ACHN (cell line): ENCODE data around the gene CNTNAP2.
A peak's percentile ranks its signal among the peaks of the same experiment; 100 is the strongest.

Experiments
- DNase-seq: peaks from one replicate; pipeline ENCODE4 v3.0.0-alpha.2; 2015
- in situ Hi-C: cut with HindIII; loops from 2 replicates; pipeline ENCODE4 v1.10.0; 2017; ENCODE audit warnings: low sequenced_read_pairs, low pct_ligation_motif_present, low pct_unique_long_range_greater_than_20kb

CNTNAP2 gene

DNA sequence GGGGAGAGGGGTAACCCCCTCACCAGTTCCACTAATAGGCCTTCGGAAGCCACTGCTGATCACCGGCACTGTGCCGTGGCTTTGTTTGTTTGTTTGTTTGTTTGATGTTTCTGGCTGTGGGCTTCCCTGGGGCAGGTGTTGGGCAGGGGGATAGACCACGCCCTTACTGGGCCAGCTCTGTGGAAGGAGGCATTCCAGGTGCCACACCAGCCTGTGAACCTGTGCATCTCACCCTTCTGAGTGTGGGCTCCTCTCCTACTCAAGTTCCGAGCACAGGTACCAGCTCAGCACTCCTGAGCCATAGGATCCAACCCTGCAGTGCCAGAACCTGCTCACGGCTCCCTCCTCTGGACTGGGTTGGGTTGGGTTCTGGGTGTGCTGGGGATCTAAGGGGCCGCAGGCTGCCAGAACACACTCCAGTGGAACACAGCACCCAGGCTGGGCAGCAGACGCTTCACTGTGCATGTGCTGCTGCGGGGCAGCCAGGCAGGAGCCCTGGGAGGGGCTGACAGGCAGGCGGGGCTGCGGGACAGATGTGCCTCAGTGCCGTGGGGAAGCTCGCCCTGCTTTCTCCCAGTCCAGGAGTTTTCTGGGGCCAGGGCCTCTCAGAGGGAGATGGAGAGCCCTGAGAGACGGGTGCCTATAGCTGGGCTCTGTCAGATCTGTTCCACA is 1053.9 kb downstream of the CNTNAP2 start:
- no peak for DNase-seq
- in situ Hi-C loops, result no loop called here

DNA sequence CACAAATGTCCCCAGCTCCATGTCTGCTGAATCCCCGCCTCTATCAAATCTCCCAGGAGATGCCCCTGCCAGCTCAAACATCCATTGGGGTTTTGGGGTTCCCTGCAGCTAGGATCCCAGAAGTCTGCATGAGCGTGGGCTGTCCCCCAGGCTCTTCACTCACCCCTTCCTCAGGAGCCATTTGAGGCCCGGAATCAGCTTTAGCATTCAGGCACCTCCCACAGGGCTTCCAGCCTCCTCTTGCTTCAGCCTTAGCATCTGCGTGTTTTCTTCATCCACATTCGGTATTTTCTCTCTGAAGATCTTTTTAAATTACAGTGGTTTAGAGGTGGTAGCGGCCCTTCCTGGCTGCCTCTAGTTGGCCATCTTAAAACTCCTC is 1054.4 kb downstream of the CNTNAP2 start:
- in situ Hi-C loops, result no loop called here
- no peak for DNase-seq

DNA sequence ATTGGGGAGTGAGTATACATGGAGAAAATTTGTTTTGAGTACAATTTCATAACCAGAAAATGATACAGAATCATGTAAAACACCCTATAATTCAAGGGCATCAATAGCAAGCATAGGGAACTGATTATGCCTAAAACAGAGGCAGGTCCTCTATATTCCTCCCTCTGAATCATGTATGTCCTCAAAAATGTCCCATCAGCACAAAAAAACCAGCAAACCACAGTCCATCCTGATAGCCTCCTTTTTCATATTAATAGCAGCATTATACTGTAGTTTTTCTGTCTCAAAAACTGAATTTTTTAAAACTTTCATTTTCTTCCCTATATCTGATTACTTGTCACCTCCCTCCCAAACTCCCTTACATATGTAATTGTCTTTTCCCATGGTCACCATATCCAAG is 1057.3 kb downstream of the CNTNAP2 start:
- in situ Hi-C loops, result no loop called here
- no peak for DNase-seq

DNA sequence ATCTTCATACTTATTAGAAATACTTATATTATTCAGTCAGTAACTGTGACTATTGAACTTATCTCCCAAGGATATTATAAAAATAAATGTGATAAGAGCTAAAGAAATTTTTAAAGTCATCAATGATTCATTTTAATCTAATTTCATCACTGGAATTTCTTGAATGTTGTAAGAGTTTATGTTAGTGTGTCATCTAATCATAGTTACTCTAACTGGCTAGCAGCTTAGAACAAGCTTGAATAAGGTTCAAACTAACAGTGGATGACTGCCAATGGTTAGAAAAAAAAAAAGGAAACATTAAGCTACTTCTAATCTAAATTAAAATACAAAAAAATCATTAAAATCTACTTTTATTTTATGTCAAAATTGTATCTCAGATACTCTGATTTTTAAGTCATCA is 1066.3 kb downstream of the CNTNAP2 start:
- DNase-seq, result no peak
- in situ Hi-C loops, result no loop called here

DNA sequence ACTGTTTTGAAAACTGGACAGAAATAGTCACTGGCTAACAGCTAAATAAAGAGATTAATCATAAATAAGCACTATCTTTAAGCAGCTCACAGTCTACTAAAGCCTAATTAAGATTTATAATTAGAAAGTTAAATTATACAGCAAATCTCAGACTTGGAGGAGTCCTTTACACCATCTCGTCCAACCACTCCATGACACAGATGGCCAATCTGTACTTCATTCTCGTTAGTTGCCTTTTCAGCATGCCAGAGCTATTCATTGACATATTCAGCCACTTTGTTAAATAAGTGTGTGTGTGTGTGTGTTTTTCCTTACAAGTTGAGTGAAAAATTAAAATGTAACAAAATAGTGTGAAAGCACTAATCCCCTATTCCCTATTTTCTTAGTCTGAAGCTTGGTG is 1066.7 kb downstream of the CNTNAP2 start:
- DNase-seq, result no peak
- in situ Hi-C loops, result no loop called here

DNA sequence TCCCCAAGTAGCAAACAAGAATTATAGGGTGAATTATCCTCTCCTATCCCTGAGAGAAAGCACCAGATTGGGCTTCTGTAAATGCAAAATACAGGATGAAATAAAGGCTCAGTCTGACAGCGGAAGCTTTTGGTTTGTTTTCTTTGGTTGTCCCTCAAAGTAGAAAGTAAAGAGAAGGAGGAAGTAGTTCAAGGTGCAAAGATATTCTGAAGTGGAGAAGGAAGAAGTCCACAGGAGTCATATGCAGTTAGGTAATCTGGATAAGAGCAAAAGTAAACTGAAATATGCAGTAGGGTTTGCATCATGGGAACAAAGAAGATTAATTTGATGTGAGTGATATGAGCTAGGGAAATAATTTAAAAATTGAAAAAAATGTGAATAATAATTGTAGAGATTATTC is 1071.9 kb downstream of the CNTNAP2 start:
- DNase-seq, result no peak
- in situ Hi-C loops, result no loop called here

DNA sequence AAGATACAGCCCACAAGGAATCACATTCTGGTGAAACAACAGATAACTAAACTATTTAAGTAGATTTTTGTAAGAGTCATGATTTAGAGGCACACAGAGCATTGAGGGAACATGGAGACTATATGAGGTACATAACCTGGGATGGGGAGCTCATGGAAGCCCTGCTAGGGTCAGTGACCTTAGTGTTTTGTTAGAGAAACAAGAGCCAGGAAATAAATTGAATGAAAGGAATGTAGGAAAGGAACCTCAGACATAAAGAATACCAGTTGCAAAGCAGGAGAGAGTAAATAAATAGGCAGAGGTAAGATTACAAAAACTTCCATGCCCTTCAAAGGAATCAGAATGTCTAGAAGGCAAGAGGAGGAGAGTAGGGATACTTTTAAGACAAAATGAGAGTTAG is 1076.9 kb downstream of the CNTNAP2 start:
- in situ Hi-C loops, result no loop called here
- no peak for DNase-seq

DNA sequence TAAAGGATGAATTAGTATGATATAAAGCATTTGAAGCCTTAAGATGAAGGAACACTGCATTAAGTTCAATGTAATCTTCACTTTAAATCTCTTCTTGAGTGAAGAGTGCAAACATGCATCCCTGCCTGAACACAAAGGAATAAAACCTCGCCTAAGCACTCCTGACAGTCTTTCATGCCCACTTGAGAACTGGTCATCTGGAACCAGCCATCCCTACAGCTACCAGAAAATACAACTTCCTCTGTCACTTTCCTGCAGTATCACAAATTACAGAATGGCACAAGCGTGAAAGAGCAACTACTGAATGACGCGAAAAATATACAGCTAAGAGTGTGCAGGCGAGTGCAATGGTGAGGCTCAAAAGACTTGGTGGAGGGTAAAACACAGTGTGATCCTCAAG is 1079.9 kb downstream of the CNTNAP2 start:
- in situ Hi-C loops, result no loop called here
- DNase-seq, result no peak

DNA sequence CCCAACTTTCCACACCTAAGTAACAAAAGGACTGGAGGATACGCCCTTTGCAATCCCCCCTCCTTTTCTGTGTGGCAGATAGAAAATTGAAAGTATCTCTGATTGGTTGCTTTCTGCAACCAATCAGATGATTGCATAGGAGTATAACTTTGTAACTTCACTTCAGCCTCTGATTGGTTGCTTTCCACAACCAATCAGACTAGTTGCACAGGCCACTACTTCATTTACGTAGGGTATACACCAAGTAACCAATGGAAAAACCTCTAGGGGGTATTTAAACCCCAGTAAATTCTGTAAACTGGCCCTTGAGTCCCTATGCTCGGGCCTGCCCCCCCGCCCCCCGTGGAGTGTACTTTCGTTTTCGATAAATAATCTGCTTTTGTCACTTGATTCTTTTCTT is 1080.4 kb downstream of the CNTNAP2 start:
- DNase-seq, result no peak
- in situ Hi-C loops, result no loop called here

DNA sequence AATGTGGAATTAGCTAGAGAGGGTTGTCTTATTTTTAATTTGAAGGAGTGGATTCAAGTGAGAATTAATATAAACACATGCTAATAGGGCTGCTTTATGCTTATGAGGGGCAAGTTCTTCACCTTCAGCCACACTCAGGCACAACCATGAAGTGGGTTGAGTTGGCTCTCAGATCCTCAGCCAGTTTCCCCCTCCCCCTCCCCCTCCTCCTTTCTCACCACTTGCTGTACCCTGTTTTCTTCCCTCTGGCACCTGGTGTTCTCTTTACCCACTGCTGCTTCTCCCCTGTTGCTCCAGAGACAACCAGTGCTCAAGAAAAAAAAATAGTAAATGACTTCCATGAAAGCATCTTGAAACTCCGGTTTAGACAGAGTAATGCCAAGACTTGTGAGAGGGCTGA is 1083.3 kb downstream of the CNTNAP2 start:
- in situ Hi-C loops, result no loop called here
- no peak for DNase-seq

DNA sequence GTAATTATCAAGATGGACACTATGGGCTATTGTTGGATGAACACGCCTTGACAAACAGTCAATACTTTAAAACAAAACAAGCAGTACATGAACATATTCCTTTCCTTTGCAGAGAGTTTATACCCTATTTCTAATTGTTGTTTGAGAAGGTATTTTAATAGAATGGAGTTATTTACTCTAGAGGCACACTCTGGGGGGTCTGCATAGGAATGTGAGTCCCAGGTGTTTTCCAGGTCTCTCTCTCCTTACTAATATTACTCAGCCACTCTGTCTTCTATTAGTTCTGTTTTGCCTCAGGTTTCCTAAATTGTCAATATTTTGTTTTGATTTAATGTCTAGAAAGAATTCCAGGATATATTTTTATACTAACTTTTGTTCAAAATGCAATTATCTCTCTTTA is 1091.4 kb downstream of the CNTNAP2 start:
- in situ Hi-C loops, result no loop called here
- DNase-seq, result no peak

DNA sequence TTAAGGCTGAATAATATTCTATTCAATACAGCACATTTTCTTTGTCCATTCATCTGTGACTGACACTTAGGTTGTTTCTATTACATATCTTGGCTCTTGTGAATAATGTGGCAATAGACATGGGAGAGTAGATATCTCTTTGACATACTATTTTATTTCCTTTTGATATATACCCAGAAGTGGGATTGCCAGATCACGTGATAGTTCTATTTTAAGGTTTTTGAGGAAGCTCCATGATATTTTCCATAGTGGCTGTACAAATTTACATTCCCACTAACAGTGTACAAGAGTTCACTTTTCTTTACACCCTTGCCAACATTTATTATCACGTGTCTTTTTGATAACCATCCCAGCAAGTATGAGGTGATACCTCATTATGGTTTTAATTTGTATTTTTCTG is 1114.7 kb downstream of the CNTNAP2 start:
- in situ Hi-C loops, result no loop called here

DNA sequence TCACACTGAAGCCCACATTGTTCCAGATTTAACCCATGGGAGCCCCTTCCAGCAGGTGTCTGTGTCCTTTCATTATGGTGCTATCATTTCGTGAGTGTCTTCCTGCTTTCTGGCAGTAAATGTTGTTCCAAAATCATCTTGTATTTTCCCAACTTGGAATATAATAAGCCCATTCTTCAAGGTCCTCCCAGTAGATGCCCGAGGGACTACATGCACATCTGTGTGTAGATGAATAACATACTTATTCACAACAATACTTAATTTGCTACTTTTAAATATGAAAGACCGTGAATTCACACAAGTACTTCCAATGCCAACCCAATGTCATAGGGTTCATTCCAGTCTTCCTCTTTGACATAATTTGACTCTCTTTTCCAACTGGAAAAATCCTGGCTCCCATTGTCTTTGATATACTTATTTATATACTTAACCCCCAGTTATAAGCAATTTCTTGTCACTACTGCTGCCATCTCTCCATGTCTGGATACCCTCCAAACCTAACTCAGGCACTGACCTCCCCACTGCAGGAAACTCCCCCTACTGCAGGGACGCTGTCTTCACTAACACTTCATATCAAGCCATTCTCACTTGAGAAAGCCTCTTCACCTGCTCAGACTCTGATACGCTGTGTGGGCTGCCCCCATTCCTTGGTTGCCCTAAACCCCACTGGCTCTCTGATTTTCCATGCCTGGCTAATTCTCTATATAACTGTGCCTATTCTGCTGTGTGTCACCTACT is 1119.2 kb downstream of the CNTNAP2 start:
- DNase-seq, result no peak
- in situ Hi-C loops, result no loop called here

More for the DNA sequence above, 1114.7 kb downstream of the CNTNAP2 start:
- DNase-seq, result no peak

DNA sequence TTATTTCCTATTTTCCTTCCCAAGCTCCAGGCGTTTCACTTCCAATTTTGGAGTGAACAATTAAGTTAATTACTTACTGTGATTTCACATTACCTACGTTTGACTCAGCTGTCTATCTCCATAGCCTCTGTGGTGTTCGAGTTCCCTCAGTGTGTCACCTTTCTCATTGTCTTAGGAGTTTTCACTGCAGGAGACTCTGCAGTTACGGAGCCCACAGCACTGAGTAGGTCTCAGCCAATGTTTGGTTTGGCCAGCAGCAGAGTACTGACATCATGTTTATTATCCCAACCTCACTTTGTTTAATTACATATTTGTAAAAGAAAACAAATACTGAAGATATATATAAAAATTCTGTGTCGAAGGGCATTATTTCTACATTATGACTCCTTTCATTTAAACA is 1123.9 kb downstream of the CNTNAP2 start:
- no peak for DNase-seq
- in situ Hi-C loops, result no loop called here

DNA sequence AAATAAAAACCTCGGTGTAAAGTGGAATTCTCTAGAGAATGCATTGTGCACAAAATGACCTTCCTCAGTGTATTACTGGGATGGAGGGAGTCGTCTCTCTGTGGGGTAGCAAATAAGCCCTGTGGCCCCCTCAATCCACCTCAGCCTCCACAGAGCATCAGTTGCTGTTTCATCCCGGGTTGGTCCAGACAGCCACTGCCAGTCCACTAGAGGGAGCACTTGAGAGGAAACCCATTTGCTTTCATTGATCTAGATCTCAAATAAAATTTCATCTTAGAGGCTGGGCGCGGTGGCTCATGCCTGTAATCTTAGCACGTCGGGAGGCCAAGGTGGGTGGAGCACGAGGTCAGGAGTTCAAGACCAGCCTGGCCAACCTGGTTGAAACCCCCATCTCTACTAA is 1128.7 kb downstream of the CNTNAP2 start:
- DNase-seq, result peak; percentile 75
- in situ Hi-C loops, result no loop called here

DNA sequence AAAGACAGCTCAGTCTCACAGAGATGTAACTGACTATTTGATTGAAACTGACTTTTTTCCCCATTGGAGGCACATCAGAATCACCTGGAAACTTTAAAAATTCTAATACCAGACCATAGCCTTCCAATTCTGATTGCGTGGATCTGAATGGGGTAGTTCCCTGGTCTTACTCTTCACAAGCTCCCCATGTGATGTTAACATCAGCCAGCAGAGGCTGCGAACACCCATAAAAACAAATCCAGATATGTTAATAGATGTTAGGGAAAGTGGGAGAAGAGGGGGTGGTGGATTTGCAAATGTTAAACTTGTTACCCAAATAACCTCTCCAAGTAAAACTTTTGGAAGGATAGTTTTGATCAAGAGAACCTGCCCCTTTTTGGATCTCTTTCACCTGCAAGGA is 1133.4 kb downstream of the CNTNAP2 start:
- in situ Hi-C loops, result no loop called here
- DNase-seq, result no peak

DNA sequence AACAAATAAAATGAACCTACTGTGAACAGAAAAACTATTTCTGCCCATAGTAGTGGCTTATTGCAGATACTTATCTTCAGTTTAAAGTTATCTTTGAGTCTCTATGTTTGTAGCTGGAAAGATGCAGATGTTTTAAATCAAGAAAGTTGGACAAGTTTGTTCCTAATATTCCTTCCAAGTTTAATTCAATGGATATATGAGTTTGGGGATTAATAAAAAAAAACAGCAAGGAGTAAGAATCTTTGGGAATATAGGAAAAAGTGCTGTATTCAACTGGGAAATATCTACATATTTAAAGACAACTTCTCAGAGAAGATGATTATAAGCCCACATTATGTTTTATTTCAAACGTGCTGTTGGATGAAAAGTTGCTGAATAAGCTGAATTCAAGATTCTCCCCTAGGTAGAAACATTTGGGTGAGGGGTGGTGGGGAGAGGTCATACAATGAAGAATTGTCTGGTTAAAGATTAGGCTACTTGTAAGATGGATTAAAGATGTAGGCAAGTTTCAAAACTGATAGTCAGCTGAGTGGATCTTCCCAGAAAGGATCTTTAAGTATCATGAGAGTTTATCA is 1135.2 kb downstream of the CNTNAP2 start:
- no peak for DNase-seq
- in situ Hi-C loops, result no loop called here

DNA sequence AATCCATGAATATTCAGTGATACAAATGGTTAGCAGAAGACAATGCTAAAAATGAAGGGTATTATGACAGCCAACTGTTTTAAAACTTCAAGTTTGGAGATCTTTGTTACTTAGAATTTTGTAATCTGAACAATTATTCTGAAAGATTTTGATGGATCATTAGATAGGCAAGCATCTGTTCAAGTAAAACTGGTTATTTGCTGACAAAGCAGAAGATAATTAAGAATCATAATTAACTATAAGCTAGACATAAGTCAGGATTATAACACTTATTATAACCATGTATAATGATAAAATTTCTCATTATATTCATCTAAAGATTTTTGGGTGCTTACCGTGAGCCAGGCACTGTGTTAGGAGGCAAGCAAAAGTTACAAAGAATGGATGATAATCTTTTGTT is 1145.1 kb downstream of the CNTNAP2 start:
- in situ Hi-C loops, result no loop called here
- no peak for DNase-seq

DNA sequence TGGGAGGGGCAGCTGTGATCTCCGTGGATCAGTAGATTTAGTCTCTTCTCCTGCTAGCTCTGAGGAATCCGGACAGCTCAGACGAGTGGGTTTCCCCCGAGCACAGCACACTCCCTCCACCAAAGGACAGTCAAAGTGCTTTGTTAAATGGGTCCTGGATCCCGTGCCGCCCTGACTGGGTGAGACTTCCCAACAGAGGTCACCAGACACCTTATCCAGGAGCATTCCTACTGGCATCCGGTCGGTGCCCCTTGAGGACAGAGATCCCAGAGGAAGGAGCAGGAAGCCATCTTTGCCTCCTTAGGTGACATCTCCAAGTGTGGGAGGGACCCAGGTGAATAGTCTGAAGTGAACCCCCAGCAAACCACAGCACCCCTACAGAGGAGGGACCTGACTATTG is 1148.9 kb downstream of the CNTNAP2 start:
- in situ Hi-C loops, result no loop called here
- no peak for DNase-seq

DNA sequence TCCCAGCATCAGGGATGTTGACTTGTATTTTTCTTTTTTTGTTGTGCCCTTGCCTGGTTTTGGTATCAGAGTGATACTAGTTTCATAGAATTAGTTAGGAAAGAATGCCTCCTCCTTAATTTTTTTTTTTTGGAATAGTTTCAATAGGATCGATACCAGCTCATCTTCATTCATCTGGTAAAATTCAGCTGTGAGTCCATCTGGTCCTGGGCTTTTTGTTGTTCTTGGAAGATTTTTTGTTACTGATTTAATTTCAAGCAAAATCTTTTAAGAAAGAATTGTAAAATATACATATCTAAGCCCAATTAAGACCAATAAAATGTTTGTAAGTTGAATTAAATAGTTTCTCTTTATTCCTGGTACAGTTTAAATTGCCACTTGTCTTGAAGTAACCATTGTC is 1159.5 kb downstream of the CNTNAP2 start:
- DNase-seq, result no peak
- in situ Hi-C loops, result no loop called here
